SK-N-SH treated with all-trans-retinoic acid at 6 μM for 48 hours (cell line): Measurements from ENCODE around the gene C14orf180.

ENCODE experiments used
- ATAC-seq: fragments of 200-7000 bp; cut with Tn5 transposase; 3 replicates; pipeline ENCODE4 v1.9.1; 2020; ENCODE audit warnings: mild to moderate bottlenecking, moderate library complexity
- ARNTL ChIP-seq: fragments of 450-650 bp; formaldehyde crosslinking; IDR thresholded peaks from 2 replicates; pipeline ENCODE4 v1.5.0; 2020; ENCODE audit warnings: low read depth, mild to moderate bottlenecking, moderate library complexity, borderline replicate concordance
- BACH2 ChIP-seq: fragments of 250-450 bp; sonication (Bioruptor Pico); IDR thresholded peaks from 2 replicates; pipeline ENCODE4 v1.9.0; 2021; ENCODE audit warnings: mild to moderate bottlenecking, borderline replicate concordance
- CSDC2 ChIP-seq: fragments of 250-450 bp; sonication (Bioruptor Pico); IDR thresholded peaks from 2 replicates; pipeline ENCODE4 v1.5.0; 2020; ENCODE audit warnings: mild to moderate bottlenecking, moderate library complexity
- ESRRG ChIP-seq: fragments of 250-450 bp; sonication (Bioruptor Pico); IDR thresholded peaks from 2 replicates; pipeline ENCODE4 v1.6.1; 2021; ENCODE audit warnings: mild to moderate bottlenecking
- ISL1 ChIP-seq: fragments of 250-450 bp; sonication (Bioruptor Pico); IDR thresholded peaks from 2 replicates; pipeline ENCODE4 v2.1.2; 2022; ENCODE audit warnings: mild to moderate bottlenecking, moderate library complexity
- PPARA ChIP-seq: fragments of 250-450 bp; sonication (Bioruptor Pico); IDR thresholded peaks from 2 replicates; pipeline ENCODE4 v1.5.0; 2020; ENCODE audit warnings: mild to moderate bottlenecking, borderline replicate concordance
- RARB ChIP-seq: fragments of 250-450 bp; sonication (Bioruptor Pico); IDR thresholded peaks from 2 replicates; pipeline ENCODE4 v1.8.0; 2021; ENCODE audit warnings: mild to moderate bottlenecking, moderate library complexity
- TCF4 ChIP-seq: fragments of 250-450 bp; sonication (Bioruptor Pico); IDR thresholded peaks from 2 replicates; pipeline ENCODE4 v1.8.0; 2021; ENCODE audit warnings: mild to moderate bottlenecking, moderate library complexity, borderline replicate concordance
- TOX ChIP-seq: fragments of 250-450 bp; sonication (Bioruptor Pico); IDR thresholded peaks from 2 replicates; pipeline ENCODE4 v1.8.0; 2021; ENCODE audit warnings: mild to moderate bottlenecking, moderate library complexity, borderline replicate concordance
- ZC3H10 ChIP-seq: fragments of 250-450 bp; sonication (Bioruptor Pico); IDR thresholded peaks from 2 replicates; pipeline ENCODE4 v1.5.1; 2021; ENCODE audit warnings: mild to moderate bottlenecking, moderate library complexity
- ZFP3 ChIP-seq: fragments of 250-450 bp; sonication (Bioruptor Pico); IDR thresholded peaks from 2 replicates; pipeline ENCODE4 v1.5.0; 2020; ENCODE audit warnings: mild to moderate bottlenecking, moderate library complexity
- ZFP30 ChIP-seq: fragments of 450-650 bp; formaldehyde crosslinking; IDR thresholded peaks from 2 replicates; pipeline ENCODE4 v1.5.0; 2022; ENCODE audit warnings: mild to moderate bottlenecking, moderate library complexity
- ZNF565 ChIP-seq: fragments of 450-650 bp; formaldehyde crosslinking; conservative IDR thresholded peaks from 2 replicates; pipeline ENCODE4 v1.5.0; 2020; ENCODE audit warnings: low read depth, mild to moderate bottlenecking, moderate library complexity
- ZNF70 ChIP-seq: fragments of 450-650 bp; formaldehyde crosslinking; IDR thresholded peaks from 2 replicates; pipeline ENCODE4 v1.5.0; 2020; ENCODE audit warnings: mild to moderate bottlenecking, moderate library complexity
- TF ChIP-seq, protein P1 (sequence below): fragments of 250-450 bp; sonication (Bioruptor Pico); IDR thresholded peaks from 2 replicates; pipeline ENCODE4 v1.8.0; 2021; ENCODE audit warnings: low read depth, mild to moderate bottlenecking, moderate library complexity, borderline replicate concordance
- TF ChIP-seq, protein P2 (sequence below): fragments of 250-450 bp; sonication (Bioruptor Pico); IDR thresholded peaks from 2 replicates; pipeline ENCODE4 v1.5.0; 2020; ENCODE audit warnings: mild to moderate bottlenecking, moderate library complexity
- TF ChIP-seq, protein P3 (sequence below): fragments of 250-450 bp; sonication (Bioruptor Pico); IDR thresholded peaks from 2 replicates; pipeline ENCODE4 v1.5.1; 2021; ENCODE audit warnings: mild to moderate bottlenecking, moderate library complexity
- TF ChIP-seq, protein P4 (sequence below): fragments of 250-450 bp; sonication (Bioruptor Pico); IDR thresholded peaks from 2 replicates; pipeline ENCODE4 v1.8.0; 2020; ENCODE audit warnings: mild to moderate bottlenecking, moderate library complexity, borderline replicate concordance
- TF ChIP-seq, protein P5 (sequence below): fragments of 250-450 bp; sonication (Bioruptor Pico); IDR thresholded peaks from 2 replicates; pipeline ENCODE4 v1.5.1; 2020; ENCODE audit warnings: low read depth, mild to moderate bottlenecking, moderate library complexity

The C14orf180 gene

DNA sequence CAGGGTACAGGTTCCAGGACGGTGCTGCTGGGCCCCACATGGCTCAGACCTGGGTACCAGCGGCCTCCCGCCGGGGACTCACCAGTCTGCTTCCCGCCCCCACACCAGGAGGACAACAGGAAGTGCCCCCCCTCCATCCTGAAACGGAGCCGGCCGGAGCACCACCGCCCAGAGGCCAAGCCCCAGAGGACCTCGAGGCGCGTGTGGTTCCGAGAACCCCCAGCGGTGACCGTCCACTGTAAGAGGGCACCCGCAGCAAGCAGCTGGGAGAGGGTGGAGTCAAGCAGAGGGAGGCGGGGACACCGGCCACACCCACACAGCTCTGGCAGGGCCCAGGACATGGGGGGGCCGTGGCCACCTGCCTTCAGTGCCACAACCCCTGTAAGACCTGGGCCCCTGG lies 8.1 kb downstream of the C14orf180 start (continued):
- TF ChIP-seq ARNTL (CRISPR knock-in tag), result no peak

DNA sequence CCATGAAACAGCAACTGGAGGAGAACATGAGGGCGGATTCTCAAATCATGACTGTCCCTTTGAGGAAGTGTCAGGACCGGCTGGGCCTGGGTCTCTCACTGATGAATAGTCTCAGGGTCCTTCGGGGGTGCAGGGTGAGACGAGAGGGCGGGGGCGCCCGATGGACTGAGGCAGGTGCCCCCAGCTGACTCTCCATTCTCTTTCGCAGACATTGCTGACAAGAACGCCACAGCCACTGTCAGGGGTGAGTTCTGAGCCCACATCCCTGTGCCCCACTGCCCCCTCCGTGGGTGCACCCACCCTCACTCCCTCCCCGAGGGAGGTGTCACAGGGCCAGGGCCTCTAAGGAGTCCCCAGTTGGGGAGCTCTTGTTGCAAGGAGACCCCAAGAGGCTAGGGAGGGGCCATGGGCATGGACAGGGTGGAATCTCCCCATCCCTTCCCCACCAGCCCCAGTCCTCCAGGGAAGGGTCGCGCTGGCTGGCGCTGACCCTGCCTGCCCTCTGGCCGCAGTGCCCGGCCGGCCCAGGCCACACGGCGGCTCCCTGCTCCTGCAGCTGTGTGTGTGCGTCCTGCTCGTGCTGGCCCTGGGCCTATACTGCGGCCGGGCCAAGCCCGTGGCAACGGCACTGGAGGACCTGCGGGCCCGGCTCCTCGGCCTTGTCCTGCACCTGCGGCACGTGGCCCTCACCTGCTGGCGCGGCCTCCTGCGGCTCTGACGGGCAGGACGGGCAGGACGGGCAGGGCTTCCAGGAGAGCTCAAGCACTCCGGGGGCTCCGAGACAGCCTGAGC lies 8.7 kb downstream of the C14orf180 start:
- no peak for ATAC-seq
- TF ChIP-seq ZFP3 (CRISPR knock-in tag) (no peak), ZC3H10 (CRISPR knock-in tag) (no peak), TCF4 (CRISPR knock-in tag) (no peak), TOX (CRISPR knock-in tag) (no peak), ZFP30 (CRISPR knock-in tag) (no peak), BACH2 (CRISPR knock-in tag) (no peak), CSDC2 (CRISPR knock-in tag) (no peak), PPARA (no peak), ZNF565 (CRISPR knock-in tag) (no peak), RARB (CRISPR knock-in tag) (no peak), ESRRG (CRISPR knock-in tag) (no peak), ARNTL (CRISPR knock-in tag) (no peak), ISL1 (CRISPR knock-in tag) (no peak)
- TF ChIP-seq, protein P1, sequence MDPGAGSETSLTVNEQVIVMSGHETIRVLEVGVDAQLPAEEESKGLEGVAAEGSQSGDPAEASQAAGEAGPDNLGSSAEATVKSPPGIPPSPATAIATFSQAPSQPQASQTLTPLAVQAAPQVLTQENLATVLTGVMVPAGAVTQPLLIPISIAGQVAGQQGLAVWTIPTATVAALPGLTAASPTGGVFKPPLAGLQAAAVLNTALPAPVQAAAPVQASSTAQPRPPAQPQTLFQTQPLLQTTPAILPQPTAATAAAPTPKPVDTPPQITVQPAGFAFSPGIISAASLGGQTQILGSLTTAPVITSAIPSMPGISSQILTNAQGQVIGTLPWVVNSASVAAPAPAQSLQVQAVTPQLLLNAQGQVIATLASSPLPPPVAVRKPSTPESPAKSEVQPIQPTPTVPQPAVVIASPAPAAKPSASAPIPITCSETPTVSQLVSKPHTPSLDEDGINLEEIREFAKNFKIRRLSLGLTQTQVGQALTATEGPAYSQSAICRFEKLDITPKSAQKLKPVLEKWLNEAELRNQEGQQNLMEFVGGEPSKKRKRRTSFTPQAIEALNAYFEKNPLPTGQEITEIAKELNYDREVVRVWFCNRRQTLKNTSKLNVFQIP (CRISPR knock-in tag), result no peak
- TF ChIP-seq, protein P2, sequence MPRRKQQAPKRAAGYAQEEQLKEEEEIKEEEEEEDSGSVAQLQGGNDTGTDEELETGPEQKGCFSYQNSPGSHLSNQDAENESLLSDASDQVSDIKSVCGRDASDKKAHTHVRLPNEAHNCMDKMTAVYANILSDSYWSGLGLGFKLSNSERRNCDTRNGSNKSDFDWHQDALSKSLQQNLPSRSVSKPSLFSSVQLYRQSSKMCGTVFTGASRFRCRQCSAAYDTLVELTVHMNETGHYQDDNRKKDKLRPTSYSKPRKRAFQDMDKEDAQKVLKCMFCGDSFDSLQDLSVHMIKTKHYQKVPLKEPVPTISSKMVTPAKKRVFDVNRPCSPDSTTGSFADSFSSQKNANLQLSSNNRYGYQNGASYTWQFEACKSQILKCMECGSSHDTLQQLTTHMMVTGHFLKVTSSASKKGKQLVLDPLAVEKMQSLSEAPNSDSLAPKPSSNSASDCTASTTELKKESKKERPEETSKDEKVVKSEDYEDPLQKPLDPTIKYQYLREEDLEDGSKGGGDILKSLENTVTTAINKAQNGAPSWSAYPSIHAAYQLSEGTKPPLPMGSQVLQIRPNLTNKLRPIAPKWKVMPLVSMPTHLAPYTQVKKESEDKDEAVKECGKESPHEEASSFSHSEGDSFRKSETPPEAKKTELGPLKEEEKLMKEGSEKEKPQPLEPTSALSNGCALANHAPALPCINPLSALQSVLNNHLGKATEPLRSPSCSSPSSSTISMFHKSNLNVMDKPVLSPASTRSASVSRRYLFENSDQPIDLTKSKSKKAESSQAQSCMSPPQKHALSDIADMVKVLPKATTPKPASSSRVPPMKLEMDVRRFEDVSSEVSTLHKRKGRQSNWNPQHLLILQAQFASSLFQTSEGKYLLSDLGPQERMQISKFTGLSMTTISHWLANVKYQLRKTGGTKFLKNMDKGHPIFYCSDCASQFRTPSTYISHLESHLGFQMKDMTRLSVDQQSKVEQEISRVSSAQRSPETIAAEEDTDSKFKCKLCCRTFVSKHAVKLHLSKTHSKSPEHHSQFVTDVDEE (CRISPR knock-in tag), result no peak
- TF ChIP-seq, protein P3, sequence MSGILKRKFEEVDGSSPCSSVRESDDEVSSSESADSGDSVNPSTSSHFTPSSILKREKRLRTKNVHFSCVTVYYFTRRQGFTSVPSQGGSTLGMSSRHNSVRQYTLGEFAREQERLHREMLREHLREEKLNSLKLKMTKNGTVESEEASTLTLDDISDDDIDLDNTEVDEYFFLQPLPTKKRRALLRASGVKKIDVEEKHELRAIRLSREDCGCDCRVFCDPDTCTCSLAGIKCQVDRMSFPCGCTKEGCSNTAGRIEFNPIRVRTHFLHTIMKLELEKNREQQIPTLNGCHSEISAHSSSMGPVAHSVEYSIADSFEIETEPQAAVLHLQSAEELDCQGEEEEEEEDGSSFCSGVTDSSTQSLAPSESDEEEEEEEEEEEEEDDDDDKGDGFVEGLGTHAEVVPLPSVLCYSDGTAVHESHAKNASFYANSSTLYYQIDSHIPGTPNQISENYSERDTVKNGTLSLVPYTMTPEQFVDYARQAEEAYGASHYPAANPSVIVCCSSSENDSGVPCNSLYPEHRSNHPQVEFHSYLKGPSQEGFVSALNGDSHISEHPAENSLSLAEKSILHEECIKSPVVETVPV (CRISPR knock-in tag), result no peak
- TF ChIP-seq, protein P4, sequence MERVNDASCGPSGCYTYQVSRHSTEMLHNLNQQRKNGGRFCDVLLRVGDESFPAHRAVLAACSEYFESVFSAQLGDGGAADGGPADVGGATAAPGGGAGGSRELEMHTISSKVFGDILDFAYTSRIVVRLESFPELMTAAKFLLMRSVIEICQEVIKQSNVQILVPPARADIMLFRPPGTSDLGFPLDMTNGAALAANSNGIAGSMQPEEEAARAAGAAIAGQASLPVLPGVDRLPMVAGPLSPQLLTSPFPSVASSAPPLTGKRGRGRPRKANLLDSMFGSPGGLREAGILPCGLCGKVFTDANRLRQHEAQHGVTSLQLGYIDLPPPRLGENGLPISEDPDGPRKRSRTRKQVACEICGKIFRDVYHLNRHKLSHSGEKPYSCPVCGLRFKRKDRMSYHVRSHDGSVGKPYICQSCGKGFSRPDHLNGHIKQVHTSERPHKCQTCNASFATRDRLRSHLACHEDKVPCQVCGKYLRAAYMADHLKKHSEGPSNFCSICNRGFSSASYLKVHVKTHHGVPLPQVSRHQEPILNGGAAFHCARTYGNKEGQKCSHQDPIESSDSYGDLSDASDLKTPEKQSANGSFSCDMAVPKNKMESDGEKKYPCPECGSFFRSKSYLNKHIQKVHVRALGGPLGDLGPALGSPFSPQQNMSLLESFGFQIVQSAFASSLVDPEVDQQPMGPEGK (CRISPR knock-in tag), result no peak
- TF ChIP-seq, protein P5, sequence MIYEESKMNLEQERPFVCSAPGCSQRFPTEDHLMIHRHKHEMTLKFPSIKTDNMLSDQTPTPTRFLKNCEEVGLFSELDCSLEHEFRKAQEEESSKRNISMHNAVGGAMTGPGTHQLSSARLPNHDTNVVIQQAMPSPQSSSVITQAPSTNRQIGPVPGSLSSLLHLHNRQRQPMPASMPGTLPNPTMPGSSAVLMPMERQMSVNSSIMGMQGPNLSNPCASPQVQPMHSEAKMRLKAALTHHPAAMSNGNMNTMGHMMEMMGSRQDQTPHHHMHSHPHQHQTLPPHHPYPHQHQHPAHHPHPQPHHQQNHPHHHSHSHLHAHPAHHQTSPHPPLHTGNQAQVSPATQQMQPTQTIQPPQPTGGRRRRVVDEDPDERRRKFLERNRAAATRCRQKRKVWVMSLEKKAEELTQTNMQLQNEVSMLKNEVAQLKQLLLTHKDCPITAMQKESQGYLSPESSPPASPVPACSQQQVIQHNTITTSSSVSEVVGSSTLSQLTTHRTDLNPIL (CRISPR knock-in tag), result no peak

DNA sequence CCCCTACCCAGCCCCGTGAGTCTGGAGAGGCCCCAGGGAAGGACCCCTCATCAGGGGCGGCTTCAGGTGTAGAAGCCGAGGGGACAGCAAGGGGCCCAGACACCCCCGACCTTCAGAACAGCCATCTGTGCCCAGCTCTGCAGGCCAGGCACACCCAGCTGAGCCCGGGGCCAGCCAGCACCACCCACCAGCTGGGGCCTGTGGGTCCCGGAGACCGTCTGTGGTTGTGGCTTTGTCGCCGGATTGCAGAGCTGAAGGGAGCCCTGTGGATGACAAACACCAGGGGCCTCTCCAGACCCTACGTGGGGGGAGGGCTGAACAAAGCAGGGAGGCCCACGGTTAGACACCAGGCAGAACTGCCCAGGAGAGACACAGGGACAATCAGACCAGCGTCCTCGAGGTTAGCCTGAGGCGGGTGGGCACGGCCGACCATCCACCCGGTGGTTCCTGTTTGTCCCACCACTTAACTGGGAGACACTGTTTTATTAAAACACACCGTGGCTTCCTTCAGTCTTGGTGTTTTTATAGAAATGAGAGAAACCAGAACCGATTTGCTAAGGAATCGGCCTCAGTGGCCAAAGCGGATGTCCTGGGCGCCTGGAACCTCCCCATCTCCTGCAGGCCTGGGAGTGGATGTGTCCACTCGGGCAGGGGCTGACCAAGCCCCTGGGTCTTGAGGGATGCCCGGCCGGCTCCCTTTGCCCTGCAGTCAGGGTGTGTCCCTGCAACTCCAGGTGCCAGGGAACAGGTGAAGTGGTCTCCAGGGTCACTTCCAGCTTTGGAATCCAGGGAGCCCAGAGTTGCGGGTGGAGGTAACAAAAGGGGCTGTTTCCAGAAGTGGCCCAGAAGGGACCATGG lies 10.0 kb downstream of the C14orf180 start:
- ATAC-seq, result no peak
- TF ChIP-seq ARNTL (CRISPR knock-in tag), result no peak
- TF ChIP-seq TCF4 (CRISPR knock-in tag), result no peak
- TF ChIP-seq, protein P2 (CRISPR knock-in tag), result no peak
- no peak for TF ChIP-seq ZNF565 (CRISPR knock-in tag)
- TF ChIP-seq TOX (CRISPR knock-in tag), result no peak
- no peak for TF ChIP-seq ESRRG (CRISPR knock-in tag)
- TF ChIP-seq CSDC2 (CRISPR knock-in tag), result no peak
- TF ChIP-seq, protein P4 (CRISPR knock-in tag), result no peak
- no peak for TF ChIP-seq RARB (CRISPR knock-in tag)
- TF ChIP-seq ZFP3 (CRISPR knock-in tag), result no peak
- TF ChIP-seq ZNF70 (CRISPR knock-in tag), result no peak
